HL-60 (cell line): Measurements from ENCODE around the gene OSBPL2.

Experiments used
- POLR2AphosphoS5 ChIP-seq: IDR thresholded peaks from 2 replicates; pipeline ENCODE4 v1.6.1; 2012; ENCODE audit warnings: low read depth
- TF ChIP-seq, protein P1 (sequence below): IDR thresholded peaks from one replicate; pipeline ENCODE4 v1.5.1; 2011; ENCODE audit warnings: low read length, control low read depth, inconsistent platforms; ENCODE audit not compliant: insufficient read depth

GRCh38 chr20:62301773-62302340 is 63.5 kb downstream of the OSBPL2 start:
- TF ChIP-seq, protein P1, sequence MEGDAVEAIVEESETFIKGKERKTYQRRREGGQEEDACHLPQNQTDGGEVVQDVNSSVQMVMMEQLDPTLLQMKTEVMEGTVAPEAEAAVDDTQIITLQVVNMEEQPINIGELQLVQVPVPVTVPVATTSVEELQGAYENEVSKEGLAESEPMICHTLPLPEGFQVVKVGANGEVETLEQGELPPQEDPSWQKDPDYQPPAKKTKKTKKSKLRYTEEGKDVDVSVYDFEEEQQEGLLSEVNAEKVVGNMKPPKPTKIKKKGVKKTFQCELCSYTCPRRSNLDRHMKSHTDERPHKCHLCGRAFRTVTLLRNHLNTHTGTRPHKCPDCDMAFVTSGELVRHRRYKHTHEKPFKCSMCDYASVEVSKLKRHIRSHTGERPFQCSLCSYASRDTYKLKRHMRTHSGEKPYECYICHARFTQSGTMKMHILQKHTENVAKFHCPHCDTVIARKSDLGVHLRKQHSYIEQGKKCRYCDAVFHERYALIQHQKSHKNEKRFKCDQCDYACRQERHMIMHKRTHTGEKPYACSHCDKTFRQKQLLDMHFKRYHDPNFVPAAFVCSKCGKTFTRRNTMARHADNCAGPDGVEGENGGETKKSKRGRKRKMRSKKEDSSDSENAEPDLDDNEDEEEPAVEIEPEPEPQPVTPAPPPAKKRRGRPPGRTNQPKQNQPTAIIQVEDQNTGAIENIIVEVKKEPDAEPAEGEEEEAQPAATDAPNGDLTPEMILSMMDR, result peak; percentile 90
- peak; percentile 43; the same call in 1 of the 2 replicates for TF ChIP-seq POLR2AphosphoS5
